Transverse colon (tissue), 4 donors: ENCODE results near the gene CTAG1B. TPM values are rescaled to one million over a fixed set of nuclear protein-coding genes. Genes with fewer than 3 reads are reported as not detected.

ENCODE experiments used
- DNase-seq: peaks from one replicate; pipeline ENCODE4 v3.0.0-alpha.2; 2019
- H3K27ac ChIP-seq, 4 donors: fragments of 200-600 bp; sonication (generic); 2 replicates each; pipeline ENCODE4 v1.5.1; 2016 to 2018; ENCODE audit warnings: inconsistent platforms in 4 of 4
- H3K27me3 ChIP-seq: fragments of 200-600 bp; sonication (generic); 2 replicates; pipeline ENCODE4 v1.5.1; 2017; ENCODE audit warnings: inconsistent platforms
- H3K36me3 ChIP-seq, 4 donors: fragments of 200-600 bp; sonication (generic); 2 replicates each; pipeline ENCODE4 v1.5.1; 2017 to 2019; ENCODE audit warnings: inconsistent platforms in 4 of 4
- H3K4me1 ChIP-seq, 4 donors: fragments of 200-600 bp; sonication (generic); 2 replicates each; pipeline ENCODE4 v1.5.1; 2017 to 2020; ENCODE audit warnings: inconsistent platforms in 4 of 4
- H3K4me3 ChIP-seq, 4 donors: fragments of 200-600 bp; sonication (generic); 1 replicate in 1 of 4; 2 replicates in 3 of 4; pipeline versions ENCODE4 v1.5.1 to v1.6.1; 2017 to 2019; ENCODE audit warnings: inconsistent platforms in 4 of 4
- H3K9me3 ChIP-seq, 2 donors: fragments of 200-600 bp; sonication (generic); 2 replicates each; pipeline ENCODE4 v1.5.1; 2017 to 2019; ENCODE audit warnings: inconsistent platforms in 2 of 2
- CTCF ChIP-seq, 5 experiments: fragments of 200-600 bp in 3 of 5; fragments of 450-650 bp in 2 of 5; sonication (generic) in 3 of 5; IDR thresholded peaks; 1 replicate in 2 of 5; 2 replicates in 3 of 5; pipeline ENCODE4 v1.5.1; 2016 to 2017; ENCODE audit warnings: antibody characterized with exemption in 5 of 5, inconsistent platforms in 3 of 5, mild to moderate bottlenecking in 2 of 5, moderate library complexity in 1 of 5
- EP300 ChIP-seq: sonication (generic); formaldehyde crosslinking; IDR thresholded peaks from one replicate; pipeline ENCODE4 v1.6.1; 2017; ENCODE audit warnings: antibody characterized with exemption, low read depth
- POLR2A ChIP-seq: fragments of 450-650 bp; IDR thresholded peaks from one replicate; pipeline ENCODE4 v1.6.1; 2016; ENCODE audit warnings: antibody characterized with exemption, mild to moderate bottlenecking, moderate library complexity
- POLR2AphosphoS5 ChIP-seq, 3 donors: sonication (generic); formaldehyde crosslinking; IDR thresholded peaks; one replicate each; pipeline ENCODE4 v1.6.1; 2016; ENCODE audit warnings: antibody characterized with exemption in 3 of 3
- WGBS, 2 donors: methylation state at CpG; one replicate each; pipeline ENCODE4 v1.1.5; 2018; ENCODE audit warnings: low coverage in 1 of 2; 5-methylcytosine and 5-hydroxymethylcytosine counted together
- in situ Hi-C, 4 donors: fragments of 200-750 bp; cut with MboI; loops; one replicate each; pipeline versions ENCODE4 v1.15.0 to v1.15.1; 2017; ENCODE audit warnings: low sequenced_read_pairs in 3 of 4, low pct_ligation_motif_present in 1 of 4, low pct_unique_long_range_greater_than_20kb in 1 of 4
- intact Hi-C: fragments of 100-400 bp; cut with DNase I; formaldehyde crosslinking; loops from one replicate; pipeline ENCODE4 v1.15.1; 2023; ENCODE audit warnings: low total_unique reads
- total RNA-seq, 4 donors: library from RNA; depleted of rRNA; stranded (reverse); fragments of >200 nt; gene quantifications; one replicate each; pipeline ENCODE4 v1.1.0, GENCODE V29; 2016

Gene CTAG1B
- total RNA-seq, 4 donors from 2014 or later = not detected

- H3K9me3 ChIP-seq = no peaks in the 10 kb centered on the region
- H3K4me1 ChIP-seq = no peaks in the 10 kb centered on the region
- no peaks in the 10 kb centered on the region for H3K27me3 ChIP-seq
- TF ChIP-seq CTCF (IDR thresholded peaks at IDR 0.05) (no peak), POLR2A (no peak), POLR2AphosphoS5 (IDR thresholded peaks at IDR 0.05) (no peak), EP300 (no peak)
- no peak for DNase-seq
- H3K36me3 ChIP-seq = no peaks in the 10 kb centered on the region
- in situ Hi-C loops = no loop called here
- intact Hi-C loops = no loop called here
- no peak overlapping the region for H3K27ac ChIP-seq
- no peak overlapping the region for H3K4me3 ChIP-seq
- 77 to 87% methylated on average over 4 to 13 of the region's 13 CpGs for WGBS, 2 donors
Measured at GRCh38 chrX:154603438-154604430, 15.3 kb downstream of the CTAG1B start.

GRCh38 chrX:154602766-154603437 is 16.2 kb downstream of the CTAG1B start:
- no peak for TF ChIP-seq CTCF (IDR thresholded peaks at IDR 0.05)
- no peak for TF ChIP-seq EP300
- TF ChIP-seq POLR2A = no peak
- TF ChIP-seq POLR2AphosphoS5 (IDR thresholded peaks at IDR 0.05) = no peak
- no peak for DNase-seq
- intact Hi-C loops (no loop called here), in situ Hi-C loops (no loop called here)
- Histone ChIP-seq H3K4me3 (no peak overlapping the region), H3K27me3 (no peaks in the 10 kb centered on the region), H3K4me1 (no peaks in the 10 kb centered on the region), H3K36me3 (no peaks in the 10 kb centered on the region), H3K9me3 (no peaks in the 10 kb centered on the region), H3K27ac (no peak overlapping the region)
- 83% methylated on average over 18 of the region's 18 CpGs; no CpG with 5 or more reads in 1 of the 2 donors for WGBS, 2 donors

DNA sequence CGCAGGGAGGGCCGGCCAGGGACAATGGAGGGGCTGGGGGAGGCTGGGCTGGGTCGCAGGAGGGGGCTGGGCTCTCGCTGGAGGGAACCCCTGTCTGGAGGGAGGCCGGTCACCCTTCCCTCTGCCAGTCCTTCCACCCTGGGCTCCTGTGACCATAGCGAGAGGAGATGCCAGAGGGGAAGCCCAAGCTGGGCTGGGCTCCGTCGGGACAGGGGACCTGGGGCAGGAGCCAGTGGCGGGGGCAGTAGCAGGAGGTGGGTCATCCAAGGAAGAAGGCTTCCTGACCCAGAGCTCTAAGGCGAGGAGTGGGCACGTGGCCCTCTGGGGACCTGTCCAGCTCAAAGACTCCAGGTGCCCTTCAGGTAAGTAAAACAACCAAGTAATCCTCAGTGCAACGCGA is 16.9 kb downstream of the CTAG1B start:
- no peaks in the 10 kb centered on the region for H3K9me3 ChIP-seq
- WGBS, 2 donors = 80% methylated on average over 13 of the region's 13 CpGs; no CpG with 5 or more reads in 1 of the 2 donors
- DNase-seq = no peak
- no peak overlapping the region for H3K4me3 ChIP-seq
- TF ChIP-seq POLR2A (no peak), POLR2AphosphoS5 (IDR thresholded peaks at IDR 0.05) (no peak), CTCF (IDR thresholded peaks at IDR 0.05) (no peak), EP300 (no peak)
- intact Hi-C loops (no loop called here), in situ Hi-C loops (no loop called here)
- H3K27ac ChIP-seq = no peak overlapping the region
- H3K36me3 ChIP-seq = no peaks in the 10 kb centered on the region
- no peaks in the 10 kb centered on the region for H3K4me1 ChIP-seq
- no peaks in the 10 kb centered on the region for H3K27me3 ChIP-seq

GRCh38 chrX:154600759-154601374 is 18.2 kb downstream of the CTAG1B start:
- TF ChIP-seq POLR2AphosphoS5 (IDR thresholded peaks at IDR 0.05) (no peak), CTCF (IDR thresholded peaks at IDR 0.05) (no peak), EP300 (no peak), POLR2A (no peak)
- H3K4me1 ChIP-seq = no peaks in the 10 kb centered on the region
- WGBS, 2 donors = 72% methylated on average over 15 of the region's 15 CpGs; no CpG with 5 or more reads in 1 of the 2 donors

More at GRCh38 chrX:154600759-154601374, 18.2 kb downstream of the CTAG1B start:
- in situ Hi-C loops (no loop called here), intact Hi-C loops (no loop called here)
- H3K27ac ChIP-seq = no peak overlapping the region
- no peak for DNase-seq
- no peak overlapping the region for H3K4me3 ChIP-seq
- no peaks in the 10 kb centered on the region for H3K27me3 ChIP-seq
- H3K9me3 ChIP-seq = no peaks in the 10 kb centered on the region
- no peaks in the 10 kb centered on the region for H3K36me3 ChIP-seq
